ENCODE results near the gene TTC38.

Gene TTC38

DNA sequence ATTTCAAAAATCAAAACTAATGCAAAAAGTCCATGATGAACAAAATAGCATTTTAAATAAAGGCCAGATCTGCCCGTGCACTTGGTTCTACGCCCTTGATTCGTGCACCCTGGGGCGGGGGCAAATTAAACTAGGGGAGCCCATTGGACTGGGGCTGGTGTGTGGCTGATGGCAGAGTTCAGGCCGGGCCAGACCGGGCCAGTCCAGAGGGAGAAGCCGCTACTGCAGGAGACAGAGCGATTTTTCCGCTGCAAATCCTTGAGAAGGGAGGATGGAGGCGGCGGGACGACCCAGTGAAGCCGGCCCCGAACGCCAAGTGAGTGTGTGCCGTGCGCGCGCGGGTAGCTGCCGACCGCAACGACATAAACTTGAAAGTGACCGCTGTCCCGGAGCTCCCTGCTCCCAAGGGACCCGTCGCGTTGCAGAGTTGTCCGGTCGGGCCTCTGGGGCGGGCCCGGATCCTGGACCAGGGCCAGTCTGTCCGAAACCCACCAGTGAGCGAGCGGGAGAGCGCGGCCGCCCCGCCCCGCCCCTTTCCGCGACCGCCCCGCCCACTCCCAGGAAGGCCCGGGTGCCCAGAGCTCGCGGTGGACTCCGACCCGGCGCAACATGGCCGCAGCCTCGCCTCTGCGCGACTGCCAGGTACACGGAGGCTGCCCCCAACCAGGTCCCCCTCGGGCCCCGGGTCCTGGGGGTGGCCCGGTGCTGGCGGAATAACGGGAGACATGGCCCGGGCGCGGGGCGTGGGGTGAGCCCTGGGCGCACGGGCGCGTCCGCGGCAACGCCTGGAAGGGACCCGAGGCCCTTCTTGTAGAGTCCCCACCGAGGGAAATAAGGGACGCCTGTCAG is at the start of gene TTC38:
Gene TTC38 (plus strand): TSS at position 578 of the 849 bp plus-strand sequence. CDS start 32 bp downstream, at position 610.
- H3K4me3 ChIP-seq (ENCODE audit: low read length, poor library complexity, severe bottlenecking): peak within 1 kb of the TSS; percentile 91

DNA sequence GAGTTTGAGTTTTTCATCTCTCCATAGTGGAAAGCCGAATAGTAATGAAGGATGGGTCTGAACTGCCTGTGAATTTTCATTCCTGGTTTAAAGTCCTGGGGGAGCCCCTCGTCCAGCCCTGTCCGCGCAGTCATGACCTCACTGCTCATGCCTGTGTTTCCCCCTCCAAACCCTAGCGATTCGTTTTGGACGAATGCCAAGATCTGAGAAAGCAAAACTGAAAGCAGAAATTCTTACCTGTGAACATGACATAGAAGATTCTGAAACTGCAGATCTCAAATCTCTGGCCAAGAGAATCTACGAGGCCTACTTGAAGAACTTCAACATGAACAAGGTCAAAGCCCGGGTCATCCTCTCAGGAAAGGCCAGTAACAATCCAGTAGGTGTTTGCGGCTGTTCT is 48.2 kb upstream of the TTC38 start:
- no peak overlapping the region for H3K9ac ChIP-seq (ENCODE audit: low read depth, low read length, poor library complexity, severe bottlenecking)
- no peaks in the 10 kb centered on the region for H3K4me1 ChIP-seq (ENCODE audit: insufficient read depth, low read length, poor library complexity, severe bottlenecking)
- H3K4me2 ChIP-seq (ENCODE audit: low read depth, low read length, poor library complexity, severe bottlenecking): no peak overlapping the region
- H3K36me3 ChIP-seq (ENCODE audit: insufficient read depth, low read length): peaks cover 72% of the 10 kb centered on the region; the same call in 1 of the 2 replicates
- H3K4me3 ChIP-seq (ENCODE audit: low read length, poor library complexity, severe bottlenecking): no peak overlapping the region
- H3K27me3 ChIP-seq (ENCODE audit: insufficient read depth, low read length, poor library complexity, severe bottlenecking): no peaks in the 10 kb centered on the region
- H3F3A ChIP-seq (ENCODE audit: low read depth): no peaks in the 10 kb centered on the region
- no peaks in the 10 kb centered on the region for H3K9me3 ChIP-seq (ENCODE audit: insufficient read depth, low read depth, low read length)
- no peaks in the 10 kb centered on the region for H3K9me2 ChIP-seq (replicated peaks; ENCODE audit: low read depth, low read length)
- TF ChIP-seq EZH2phosphoT487 (IDR thresholded peaks at IDR 0.05; ENCODE audit: borderline replicate concordance): no peak
- TF ChIP-seq, protein P1, sequence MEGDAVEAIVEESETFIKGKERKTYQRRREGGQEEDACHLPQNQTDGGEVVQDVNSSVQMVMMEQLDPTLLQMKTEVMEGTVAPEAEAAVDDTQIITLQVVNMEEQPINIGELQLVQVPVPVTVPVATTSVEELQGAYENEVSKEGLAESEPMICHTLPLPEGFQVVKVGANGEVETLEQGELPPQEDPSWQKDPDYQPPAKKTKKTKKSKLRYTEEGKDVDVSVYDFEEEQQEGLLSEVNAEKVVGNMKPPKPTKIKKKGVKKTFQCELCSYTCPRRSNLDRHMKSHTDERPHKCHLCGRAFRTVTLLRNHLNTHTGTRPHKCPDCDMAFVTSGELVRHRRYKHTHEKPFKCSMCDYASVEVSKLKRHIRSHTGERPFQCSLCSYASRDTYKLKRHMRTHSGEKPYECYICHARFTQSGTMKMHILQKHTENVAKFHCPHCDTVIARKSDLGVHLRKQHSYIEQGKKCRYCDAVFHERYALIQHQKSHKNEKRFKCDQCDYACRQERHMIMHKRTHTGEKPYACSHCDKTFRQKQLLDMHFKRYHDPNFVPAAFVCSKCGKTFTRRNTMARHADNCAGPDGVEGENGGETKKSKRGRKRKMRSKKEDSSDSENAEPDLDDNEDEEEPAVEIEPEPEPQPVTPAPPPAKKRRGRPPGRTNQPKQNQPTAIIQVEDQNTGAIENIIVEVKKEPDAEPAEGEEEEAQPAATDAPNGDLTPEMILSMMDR (conservative IDR thresholded peaks at IDR 0.05; ENCODE audit: low read length): no peak
- no peaks in the 10 kb centered on the region for H3K79me2 ChIP-seq (ENCODE audit: insufficient read depth, low read length)
- H4K20me1 ChIP-seq (ENCODE audit: insufficient read depth, low read length, poor library complexity, severe bottlenecking): no peaks in the 10 kb centered on the region
- H2AFZ ChIP-seq (ENCODE audit: low read length): no peak overlapping the region

More for the DNA sequence above, at the start of gene TTC38:
- TF ChIP-seq, protein P1 (conservative IDR thresholded peaks at IDR 0.05; ENCODE audit: low read length): no peak
- TF ChIP-seq EZH2phosphoT487 (IDR thresholded peaks at IDR 0.05; ENCODE audit: borderline replicate concordance): no peak
- H3K4me2 ChIP-seq (ENCODE audit: low read depth, low read length, poor library complexity, severe bottlenecking): peak within 1 kb of the TSS; percentile 92
- H3K9me3 ChIP-seq (ENCODE audit: insufficient read depth, low read depth, low read length): peaks cover 5% of the 10 kb centered on the region; the same call in 1 of the 2 replicates
- H3K79me2 ChIP-seq (ENCODE audit: insufficient read depth, low read length): peaks cover 33% of the 10 kb centered on the region
- peak within 1 kb of the TSS; percentile 91 for H2AFZ ChIP-seq (ENCODE audit: low read length)
- H3K4me1 ChIP-seq (ENCODE audit: insufficient read depth, low read length, poor library complexity, severe bottlenecking): peaks cover 24% of the 10 kb centered on the region
- H4K20me1 ChIP-seq (ENCODE audit: insufficient read depth, low read length, poor library complexity, severe bottlenecking): no peaks in the 10 kb centered on the region
- no peaks in the 10 kb centered on the region for H3K36me3 ChIP-seq (ENCODE audit: insufficient read depth, low read length)
- peak within 1 kb of the TSS; percentile 93 for H3K9ac ChIP-seq (ENCODE audit: low read depth, low read length, poor library complexity, severe bottlenecking)
- no peaks in the 10 kb centered on the region for H3K27me3 ChIP-seq (ENCODE audit: insufficient read depth, low read length, poor library complexity, severe bottlenecking)
- no peaks in the 10 kb centered on the region for H3K9me2 ChIP-seq (replicated peaks; ENCODE audit: low read depth, low read length)
- no peaks in the 10 kb centered on the region for H3F3A ChIP-seq (ENCODE audit: low read depth)

DNA sequence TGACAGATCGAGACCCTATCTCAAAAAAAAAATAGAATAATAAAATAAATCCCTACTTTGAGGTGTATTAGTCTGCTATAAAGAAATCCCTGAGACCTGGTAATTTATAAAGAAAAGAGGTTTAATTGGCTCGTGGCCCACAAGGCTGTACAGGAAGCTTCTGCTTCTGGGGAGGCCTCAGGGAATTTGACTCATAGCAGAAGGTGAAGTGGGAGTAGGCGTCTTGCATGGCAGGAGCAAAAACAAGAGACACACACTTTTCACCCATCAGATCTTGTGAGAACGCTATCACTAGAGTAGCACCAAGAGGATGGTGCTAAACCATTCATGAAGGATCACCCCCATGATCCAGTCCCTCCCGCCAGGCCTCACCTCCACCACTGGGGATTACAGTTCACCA is 46.9 kb upstream of the TTC38 start:
- Histone ChIP-seq H3K4me3 (ENCODE audit: low read length, poor library complexity, severe bottlenecking) (no peak overlapping the region), H2AFZ (ENCODE audit: low read length) (no peak overlapping the region), H3K4me1 (ENCODE audit: insufficient read depth, low read length, poor library complexity, severe bottlenecking) (no peaks in the 10 kb centered on the region), H3K9me3 (ENCODE audit: insufficient read depth, low read depth, low read length) (no peaks in the 10 kb centered on the region), H3K27me3 (ENCODE audit: insufficient read depth, low read length, poor library complexity, severe bottlenecking) (no peaks in the 10 kb centered on the region), H3K4me2 (ENCODE audit: low read depth, low read length, poor library complexity, severe bottlenecking) (no peak overlapping the region), H3F3A (ENCODE audit: low read depth) (no peaks in the 10 kb centered on the region), H3K79me2 (ENCODE audit: insufficient read depth, low read length) (no peaks in the 10 kb centered on the region), H4K20me1 (ENCODE audit: insufficient read depth, low read length, poor library complexity, severe bottlenecking) (no peaks in the 10 kb centered on the region), H3K9ac (ENCODE audit: low read depth, low read length, poor library complexity, severe bottlenecking) (no peak overlapping the region), H3K9me2 (replicated peaks; ENCODE audit: low read depth, low read length) (no peaks in the 10 kb centered on the region), H3K36me3 (ENCODE audit: insufficient read depth, low read length) (peaks cover 68% of the 10 kb centered on the region; the same call in 1 of the 2 replicates)
- no peak for TF ChIP-seq EZH2phosphoT487 (IDR thresholded peaks at IDR 0.05; ENCODE audit: borderline replicate concordance)
- TF ChIP-seq, protein P1 (conservative IDR thresholded peaks at IDR 0.05; ENCODE audit: low read length): no peak
